Duodenal mucosa (tissue), 2 donors: Measurements from ENCODE around the gene OLA1.

Experiments used
- H3K27ac ChIP-seq: one replicate; pipeline ENCODE4 v1.7.0; 2013; ENCODE audit warnings: low read depth, low read length
- H3K27me3 ChIP-seq, 2 donors: one replicate each; pipeline ENCODE4 v1.7.0; 2013; ENCODE audit warnings: low read length in 2 of 2, control low read depth in 1 of 2; ENCODE audit not compliant: insufficient read depth in 2 of 2, control insufficient read depth in 1 of 2
- H3K36me3 ChIP-seq, 2 donors: one replicate each; pipeline ENCODE4 v1.7.0; 2013; ENCODE audit warnings: low read length in 2 of 2, control low read depth in 1 of 2; ENCODE audit not compliant: insufficient read depth in 2 of 2, control insufficient read depth in 1 of 2
- H3K4me1 ChIP-seq, 2 donors: one replicate each; pipeline ENCODE4 v1.7.0; 2013; ENCODE audit warnings: low read length in 2 of 2, control low read depth in 1 of 2; ENCODE audit not compliant: insufficient read depth in 2 of 2, control insufficient read depth in 1 of 2
- H3K4me3 ChIP-seq, 2 donors: one replicate each; pipeline ENCODE4 v1.7.0; 2013; ENCODE audit warnings: low read length in 2 of 2, low read depth in 1 of 2
- H3K9ac ChIP-seq, 2 donors: one replicate each; pipeline ENCODE4 v1.7.0; 2013; ENCODE audit warnings: low read length in 2 of 2, low read depth in 1 of 2
- H3K9me3 ChIP-seq, 2 donors: one replicate each; pipeline ENCODE4 v1.7.0; 2013; ENCODE audit warnings: low read length in 2 of 2, control low read depth in 1 of 2; ENCODE audit not compliant: control insufficient read depth in 1 of 2

The OLA1 gene

GRCh38 chr2:174142290-174142689 is 106.0 kb downstream of the OLA1 start:
- Histone ChIP-seq H3K27ac (no peak overlapping the region), H3K4me1 (no peaks in the 10 kb centered on the region), H3K36me3 (peaks cover 3 to 4% of the 10 kb centered on the region in 2 donors), H3K4me3 (no peak overlapping the region), H3K9ac (no peak overlapping the region), H3K9me3 (peaks cover 0 to 1% of the 10 kb centered on the region in 2 donors), H3K27me3 (no peaks in the 10 kb centered on the region)

GRCh38 chr2:174138161-174138560 is 110.2 kb downstream of the OLA1 start:
- no peaks in the 10 kb centered on the region for H3K27me3 ChIP-seq
- no peak overlapping the region for H3K27ac ChIP-seq
- H3K4me3 ChIP-seq, result no peak overlapping the region
- no peaks in the 10 kb centered on the region for H3K4me1 ChIP-seq
- H3K9ac ChIP-seq, result no peak overlapping the region
- H3K9me3 ChIP-seq, result peaks cover 0 to 5% of the 10 kb centered on the region in 2 donors
- H3K36me3 ChIP-seq, result peaks cover 3 to 12% of the 10 kb centered on the region in 2 donors

GRCh38 chr2:174135981-174136380 is 112.4 kb downstream of the OLA1 start:
- Histone ChIP-seq H3K9me3 (peaks cover 0 to 5% of the 10 kb centered on the region in 2 donors), H3K4me3 (no peak overlapping the region), H3K27me3 (no peaks in the 10 kb centered on the region), H3K4me1 (no peaks in the 10 kb centered on the region), H3K27ac (no peak overlapping the region), H3K36me3 (peaks cover 3 to 12% of the 10 kb centered on the region in 2 donors), H3K9ac (no peak overlapping the region)

GRCh38 chr2:174125090-174125489 is 123.2 kb downstream of the OLA1 start:
- no peaks in the 10 kb centered on the region for H3K4me1 ChIP-seq
- no peak overlapping the region for H3K9ac ChIP-seq
- no peak overlapping the region for H3K27ac ChIP-seq
- no peaks in the 10 kb centered on the region for H3K36me3 ChIP-seq
- no peak overlapping the region for H3K4me3 ChIP-seq
- no peaks in the 10 kb centered on the region for H3K27me3 ChIP-seq
- no peaks in the 10 kb centered on the region for H3K9me3 ChIP-seq

- Histone ChIP-seq H3K27me3 (no peaks in the 10 kb centered on the region), H3K9ac (no peak overlapping the region), H3K4me1 (no peaks in the 10 kb centered on the region), H3K9me3 (no peaks in the 10 kb centered on the region), H3K27ac (no peak overlapping the region), H3K4me3 (no peak overlapping the region), H3K36me3 (no peaks in the 10 kb centered on the region)
Observed at GRCh38 chr2:174124181-174124580, 124.2 kb downstream of the OLA1 start.

GRCh38 chr2:174122185-174122584 is 126.1 kb downstream of the OLA1 start:
- Histone ChIP-seq H3K9me3 (no peaks in the 10 kb centered on the region), H3K4me1 (no peaks in the 10 kb centered on the region), H3K27me3 (no peaks in the 10 kb centered on the region), H3K9ac (no peak overlapping the region), H3K36me3 (no peaks in the 10 kb centered on the region), H3K27ac (no peak overlapping the region), H3K4me3 (no peak overlapping the region)

- Histone ChIP-seq H3K27me3 (no peaks in the 10 kb centered on the region), H3K36me3 (no peaks in the 10 kb centered on the region), H3K4me1 (no peaks in the 10 kb centered on the region), H3K27ac (no peak overlapping the region), H3K9ac (no peak overlapping the region), H3K4me3 (no peak overlapping the region), H3K9me3 (no peaks in the 10 kb centered on the region)
Observed at GRCh38 chr2:174121612-174122011, 126.7 kb downstream of the OLA1 start.

GRCh38 chr2:174121175-174121574 is 127.2 kb downstream of the OLA1 start:
- H3K27me3 ChIP-seq, result no peaks in the 10 kb centered on the region
- H3K36me3 ChIP-seq, result no peaks in the 10 kb centered on the region
- H3K4me1 ChIP-seq, result no peaks in the 10 kb centered on the region
- H3K4me3 ChIP-seq, result no peak overlapping the region
- H3K27ac ChIP-seq, result no peak overlapping the region
- H3K9me3 ChIP-seq, result no peaks in the 10 kb centered on the region
- H3K9ac ChIP-seq, result no peak overlapping the region

GRCh38 chr2:174120346-174120745 is 128.0 kb downstream of the OLA1 start:
- Histone ChIP-seq H3K36me3 (no peaks in the 10 kb centered on the region), H3K27ac (no peak overlapping the region), H3K4me1 (no peaks in the 10 kb centered on the region), H3K9me3 (no peaks in the 10 kb centered on the region), H3K4me3 (no peak overlapping the region), H3K9ac (no peak overlapping the region), H3K27me3 (no peaks in the 10 kb centered on the region)

GRCh38 chr2:174117951-174118930 is 130.1 kb downstream of the OLA1 start:
- Histone ChIP-seq H3K36me3 (no peaks in the 10 kb centered on the region), H3K27me3 (no peaks in the 10 kb centered on the region), H3K4me3 (no peak overlapping the region), H3K4me1 (no peaks in the 10 kb centered on the region), H3K9me3 (no peaks in the 10 kb centered on the region), H3K9ac (no peak overlapping the region), H3K27ac (no peak overlapping the region)
